Stimulated activated CD4-positive, alpha-beta T cell treated with anti-CD3 and anti-CD28 coated beads, Interleukin-4, amount 100 ng/mL, for 48 hours (primary cell): Measurements from ENCODE around the gene PRKCB.
A peak's percentile ranks its signal among the peaks of the same experiment; 100 is the strongest.
"Not testable (repeated sequence)": the region's sequence is repeated elsewhere in the genome, so short reads cannot be mapped to it uniquely, and the experiment has no call there.

Experiments
- DNase-seq, 2 donors: peaks; one replicate each; pipeline ENCODE4 v3.0.0-alpha.2; 2020; ENCODE audit warnings: low read depth in 2 of 2

Gene PRKCB

GRCh38 chr16:24131294-24131693 lies 295.5 kb downstream of the PRKCB start:
- no peak for DNase-seq

GRCh38 chr16:24132048-24132796 lies 296.4 kb downstream of the PRKCB start:
- DNase-seq: no peak

- no peak for DNase-seq
These were observed 297.0 kb downstream of the PRKCB start for GRCh38 chr16:24132797-24133155.

GRCh38 chr16:24135624-24136565 lies 300.1 kb downstream of the PRKCB start:
- no peak for DNase-seq

GRCh38 chr16:24138024-24138423 lies 302.2 kb downstream of the PRKCB start:
- DNase-seq: no peak

GRCh38 chr16:24138575-24138974 lies 302.8 kb downstream of the PRKCB start:
- DNase-seq: no peak

GRCh38 chr16:24139282-24139681 lies 303.5 kb downstream of the PRKCB start:
- peak in 1 of 2 donors; percentile 9 for DNase-seq

- DNase-seq: no peak
These were observed 304.9 kb downstream of the PRKCB start for GRCh38 chr16:24140730-24141129.

GRCh38 chr16:24141466-24141865 lies 305.7 kb downstream of the PRKCB start:
- no peak for DNase-seq

- DNase-seq: no peak
These were observed 306.1 kb downstream of the PRKCB start for GRCh38 chr16:24141917-24142316.

- no peak for DNase-seq
These were observed 310.1 kb downstream of the PRKCB start for GRCh38 chr16:24145927-24146326.

GRCh38 chr16:24146518-24146917 lies 310.7 kb downstream of the PRKCB start:
- DNase-seq: no peak

- DNase-seq: no peak
These were observed 313.3 kb downstream of the PRKCB start for GRCh38 chr16:24149102-24149501.

- no peak for DNase-seq
These were observed 314.5 kb downstream of the PRKCB start for GRCh38 chr16:24150282-24150681.

- peak in 1 of 2 donors; percentile 5 for DNase-seq
These were observed 315.7 kb downstream of the PRKCB start for GRCh38 chr16:24151482-24151939.

- not testable (repeated sequence) for DNase-seq
These were observed 316.3 kb downstream of the PRKCB start for GRCh38 chr16:24152048-24152447.

- no peak for DNase-seq
These were observed 317.0 kb downstream of the PRKCB start for GRCh38 chr16:24152826-24153225.

- no peak for DNase-seq
These were observed 321.0 kb downstream of the PRKCB start for GRCh38 chr16:24156777-24157176.

GRCh38 chr16:24163935-24164334 lies 328.2 kb downstream of the PRKCB start:
- DNase-seq: no peak

- no peak for DNase-seq
These were observed 328.6 kb downstream of the PRKCB start for GRCh38 chr16:24164416-24164815.

- DNase-seq: no peak
These were observed 329.5 kb downstream of the PRKCB start for GRCh38 chr16:24165273-24165672.

GRCh38 chr16:24166661-24167528 lies 331.1 kb downstream of the PRKCB start:
- DNase-seq: no peak
